ENCODE results near the gene DAPK1.

DNA sequence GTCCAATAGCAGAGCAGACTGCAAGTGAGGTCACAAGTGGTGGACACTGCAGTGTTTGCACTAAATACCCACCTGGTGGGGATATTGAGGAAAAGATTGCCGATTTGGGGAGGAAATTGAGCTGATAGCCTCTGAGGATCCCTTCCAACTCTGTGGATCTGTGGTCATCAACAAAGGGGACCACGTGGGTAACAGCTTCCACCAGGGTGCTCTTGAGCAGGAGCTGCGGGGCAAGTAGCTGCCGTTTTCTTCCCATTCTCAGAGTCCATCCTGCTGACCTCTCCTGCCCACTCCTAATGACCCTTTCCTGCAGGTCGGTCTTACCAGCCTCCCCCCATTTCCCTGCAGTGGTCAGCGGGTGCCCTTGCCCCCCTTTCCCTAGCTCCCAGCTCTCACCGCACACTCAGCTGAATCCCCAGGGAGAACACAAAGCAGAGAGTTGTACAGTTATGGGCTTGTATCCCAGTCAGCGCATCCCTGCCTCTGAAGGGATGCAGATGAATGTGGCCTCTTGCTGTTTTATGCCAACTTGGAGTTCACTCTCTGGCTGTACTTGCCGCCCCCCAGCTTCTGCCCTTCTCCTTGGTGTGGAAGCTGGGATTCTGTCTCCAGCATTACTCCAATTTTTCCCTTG, 18.0 kb downstream of the DAPK1 start:
- no peak for TF ChIP-seq EZH2 (IDR thresholded peaks at IDR 0.05; ENCODE audit: borderline replicate concordance, low read depth, low read length, severe bottlenecking)
- TF ChIP-seq, protein P1, sequence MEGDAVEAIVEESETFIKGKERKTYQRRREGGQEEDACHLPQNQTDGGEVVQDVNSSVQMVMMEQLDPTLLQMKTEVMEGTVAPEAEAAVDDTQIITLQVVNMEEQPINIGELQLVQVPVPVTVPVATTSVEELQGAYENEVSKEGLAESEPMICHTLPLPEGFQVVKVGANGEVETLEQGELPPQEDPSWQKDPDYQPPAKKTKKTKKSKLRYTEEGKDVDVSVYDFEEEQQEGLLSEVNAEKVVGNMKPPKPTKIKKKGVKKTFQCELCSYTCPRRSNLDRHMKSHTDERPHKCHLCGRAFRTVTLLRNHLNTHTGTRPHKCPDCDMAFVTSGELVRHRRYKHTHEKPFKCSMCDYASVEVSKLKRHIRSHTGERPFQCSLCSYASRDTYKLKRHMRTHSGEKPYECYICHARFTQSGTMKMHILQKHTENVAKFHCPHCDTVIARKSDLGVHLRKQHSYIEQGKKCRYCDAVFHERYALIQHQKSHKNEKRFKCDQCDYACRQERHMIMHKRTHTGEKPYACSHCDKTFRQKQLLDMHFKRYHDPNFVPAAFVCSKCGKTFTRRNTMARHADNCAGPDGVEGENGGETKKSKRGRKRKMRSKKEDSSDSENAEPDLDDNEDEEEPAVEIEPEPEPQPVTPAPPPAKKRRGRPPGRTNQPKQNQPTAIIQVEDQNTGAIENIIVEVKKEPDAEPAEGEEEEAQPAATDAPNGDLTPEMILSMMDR (IDR thresholded peaks at IDR 0.05; ENCODE audit: borderline replicate concordance, extremely low read depth, low read length, poor library complexity, severe bottlenecking) = no peak

All from DND-41 (cell line).